Measurements from ENCODE around the gene PTPRM. TPM values are rescaled to one million over a fixed set of nuclear protein-coding genes. Genes with fewer than 3 reads are reported as not detected.

The PTPRM gene
- total and polyA plus RNA-seq, 2 donors (not counting 3 experiments of a cell fraction or from before 2014, with no cell fraction given), result 37.4 to 43.7 TPM

DNA sequence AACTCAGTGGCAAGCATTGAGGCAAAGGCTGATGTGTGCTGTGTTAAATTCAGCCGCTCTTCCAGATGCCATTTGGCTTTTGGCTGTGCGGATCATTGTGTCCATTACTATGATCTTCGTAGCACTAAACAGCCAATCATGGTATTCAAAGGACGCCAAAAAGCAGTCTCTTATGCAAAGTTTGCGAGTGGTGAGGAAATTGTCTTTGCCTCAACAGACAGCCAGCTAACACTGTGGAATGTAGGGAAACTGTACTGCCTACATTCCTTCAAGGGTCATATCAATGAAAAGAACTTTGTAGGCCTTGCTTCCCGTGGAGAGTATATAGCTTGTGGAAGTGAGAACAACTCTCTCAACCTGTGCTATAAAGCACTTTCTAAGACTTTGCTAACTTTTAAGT lies 846.6 kb downstream of the PTPRM start:
- FAIRE-seq, result no peak
- Histone ChIP-seq H3K27me3 (ENCODE audit: control insufficient read depth in 2 of 2, insufficient read depth in 2 of 2, low read length in 2 of 2) (no peaks in the 10 kb centered on the region), H3K9ac (replicated peaks; ENCODE audit: extremely low read depth, insufficient read depth, low read length) (no peak overlapping the region), H2AFZ (ENCODE audit: low read depth, low read length) (no peak overlapping the region), H3K4me3 (replicated peaks in 1 of 3; ENCODE audit: insufficient read depth in 1 of 3, low read depth in 1 of 3, low read length in 3 of 3) (no peak overlapping the region), H3K9me3 (replicated peaks; ENCODE audit: control insufficient read depth, insufficient read depth, low read length) (no peaks in the 10 kb centered on the region), H3K36me3 (ENCODE audit: control insufficient read depth in 2 of 2, extremely low read depth in 1 of 2, insufficient read depth in 2 of 2, low read length in 2 of 2) (no peaks in the 10 kb centered on the region), H3K9me1 (replicated peaks; ENCODE audit: control insufficient read depth, extremely low read depth, insufficient read depth, low read length) (no peaks in the 10 kb centered on the region), H3K79me2 (ENCODE audit: control insufficient read depth, insufficient read depth, low read length) (no peaks in the 10 kb centered on the region), H3K27ac (ENCODE audit: insufficient read depth, low read depth, low read length) (no peak overlapping the region), H3K4me1 (ENCODE audit: control insufficient read depth, extremely low read depth, insufficient read depth, low read length) (no peaks in the 10 kb centered on the region), H3K4me2 (ENCODE audit: insufficient read depth, low read length) (no peak overlapping the region), H4K20me1 (replicated peaks; ENCODE audit: control insufficient read depth, extremely low read depth, insufficient read depth, low read length) (no peaks in the 10 kb centered on the region)
- no peak for DNase-seq (ENCODE audit: low read depth, low spot score)
- BruUV-seq (replicated peaks), result no TSS peak
- dilution Hi-C loops (cut with MboI; ENCODE audit: extremely low pct_ligation_motif_present, low sequenced_read_pairs), result no loop called here
- ChIA-PET POLR2A (no interaction called here), CTCF (no interaction called here)
- TF ChIP-seq POLR2AphosphoS5 (IDR thresholded peaks at IDR 0.05; ENCODE audit: insufficient read depth, low read depth, low read length) (no peak), GATA2 (IDR thresholded peaks at IDR 0.05; ENCODE audit: insufficient read depth, insufficient read length, low read depth, low read length) (no peak), EZH2 (IDR thresholded peaks at IDR 0.05; ENCODE audit: borderline replicate concordance, low read depth, low read length, severe bottlenecking) (no peak), POLR2A (IDR thresholded peaks at IDR 0.05; ENCODE audit: low read depth, low read length) (no peak), MAX (IDR thresholded peaks at IDR 0.05; ENCODE audit: insufficient read depth, insufficient read length) (no peak), FOS (IDR thresholded peaks at IDR 0.05; ENCODE audit: borderline replicate concordance, insufficient read depth, low read length) (no peak)
- TF ChIP-seq, protein P1, sequence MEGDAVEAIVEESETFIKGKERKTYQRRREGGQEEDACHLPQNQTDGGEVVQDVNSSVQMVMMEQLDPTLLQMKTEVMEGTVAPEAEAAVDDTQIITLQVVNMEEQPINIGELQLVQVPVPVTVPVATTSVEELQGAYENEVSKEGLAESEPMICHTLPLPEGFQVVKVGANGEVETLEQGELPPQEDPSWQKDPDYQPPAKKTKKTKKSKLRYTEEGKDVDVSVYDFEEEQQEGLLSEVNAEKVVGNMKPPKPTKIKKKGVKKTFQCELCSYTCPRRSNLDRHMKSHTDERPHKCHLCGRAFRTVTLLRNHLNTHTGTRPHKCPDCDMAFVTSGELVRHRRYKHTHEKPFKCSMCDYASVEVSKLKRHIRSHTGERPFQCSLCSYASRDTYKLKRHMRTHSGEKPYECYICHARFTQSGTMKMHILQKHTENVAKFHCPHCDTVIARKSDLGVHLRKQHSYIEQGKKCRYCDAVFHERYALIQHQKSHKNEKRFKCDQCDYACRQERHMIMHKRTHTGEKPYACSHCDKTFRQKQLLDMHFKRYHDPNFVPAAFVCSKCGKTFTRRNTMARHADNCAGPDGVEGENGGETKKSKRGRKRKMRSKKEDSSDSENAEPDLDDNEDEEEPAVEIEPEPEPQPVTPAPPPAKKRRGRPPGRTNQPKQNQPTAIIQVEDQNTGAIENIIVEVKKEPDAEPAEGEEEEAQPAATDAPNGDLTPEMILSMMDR (IDR thresholded peaks at IDR 0.05; ENCODE audit: extremely low read depth in 1 of 2, insufficient read depth in 1 of 2, low read depth in 1 of 2, low read length in 2 of 2), result no peak
- intact Hi-C loops (cut with micrococcal nuclease), result no loop called here

Data from endothelial cell of umbilical vein (primary cell).